PFSK-1 (cell line): Measurements from ENCODE around the gene KCNN2.

Source experiments
- FOXP2 ChIP-seq: optimal IDR thresholded peaks from 2 replicates; pipeline ENCODE3; 2011; ENCODE audit warnings: borderline replicate concordance, control low read depth, inconsistent platforms; ENCODE audit not compliant: insufficient read depth; ENCODE audit errors: extremely low read length, extremely low read depth
- POLR2AphosphoS5 ChIP-seq: IDR thresholded peaks from 2 replicates; pipeline ENCODE4 v1.6.1; 2012; ENCODE audit warnings: low read depth, mild to moderate bottlenecking, control low read depth, low read length, moderate library complexity
- REST ChIP-seq, 2 experiments: IDR thresholded peaks; 2 replicates each; pipeline versions ENCODE4 v1.6.1 to v1.8.0; 2011 to 2012; ENCODE audit warnings: low read depth in 2 of 2, low read length in 2 of 2, control low read depth in 1 of 2, inconsistent platforms in 1 of 2, mild to moderate bottlenecking in 1 of 2, moderate library complexity in 1 of 2; ENCODE audit not compliant: insufficient read depth in 1 of 2
- SIN3A ChIP-seq: IDR thresholded peaks from 2 replicates; pipeline ENCODE4 v1.6.1; 2012; ENCODE audit warnings: mild to moderate bottlenecking, low read length, moderate library complexity, borderline replicate concordance; ENCODE audit not compliant: insufficient read depth
- TAF1 ChIP-seq: IDR thresholded peaks from 2 replicates; pipeline ENCODE4 v1.6.1; 2012; ENCODE audit warnings: low read length, control low read depth, borderline replicate concordance; ENCODE audit not compliant: insufficient read depth

- TF ChIP-seq POLR2AphosphoS5 (no peak), TAF1 (no peak), SIN3A (no peak), REST (IDR thresholded peaks at IDR 0.05; ENCODE audit: insufficient read depth in 1 of 2, low read depth in 2 of 2, low read length in 2 of 2) (no peak), FOXP2 (no peak)
These were observed 31.3 kb downstream of the KCNN2 start for GRCh38 chr5:114393159-114393558.
